Measurements from ENCODE around the gene FOXO6. TPM values are rescaled to one million over a fixed set of nuclear protein-coding genes. Genes with fewer than 3 reads are reported as not detected.

FOXO6 gene
- total and polyA plus RNA-seq, 10 of the 15 experiments (the other 5 are each of a cell fraction or from before 2014, with no cell fraction given) = 0.37 TPM; not detected in 9

DNA sequence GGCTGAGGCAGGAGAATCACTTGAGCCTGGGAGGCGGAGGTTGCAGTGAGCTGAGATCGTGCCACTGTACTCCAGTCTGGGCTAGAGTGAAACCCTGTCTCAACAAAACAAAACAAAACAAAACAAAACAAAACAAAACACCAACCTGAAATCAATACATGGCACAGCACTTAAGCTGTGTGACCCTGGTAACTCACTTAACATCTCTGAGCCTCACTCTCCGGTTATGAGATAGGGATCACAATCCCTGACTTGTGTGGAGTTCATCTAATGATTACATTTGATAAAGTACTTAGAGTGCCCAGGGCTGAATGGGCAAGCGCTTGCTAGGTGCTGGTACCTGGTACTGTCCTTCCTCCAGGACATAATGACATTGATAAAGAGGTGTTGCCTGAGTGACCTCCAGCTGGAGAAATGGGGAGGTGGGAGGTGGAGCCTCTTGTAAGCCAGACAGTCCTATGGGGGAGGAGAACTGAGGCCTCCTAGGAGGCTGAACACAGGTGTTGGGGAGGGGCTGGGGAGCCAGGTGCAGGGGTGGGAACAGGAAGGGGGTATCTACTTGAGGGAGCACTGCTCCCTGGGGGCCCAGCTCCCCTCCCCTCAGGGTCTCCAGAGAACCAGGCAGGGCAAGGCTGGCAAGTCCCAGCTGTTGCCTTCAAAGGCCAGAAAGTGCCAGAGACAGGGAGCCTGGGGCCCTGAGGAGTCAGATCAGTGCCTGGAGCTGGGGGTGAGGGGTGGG is 17.9 kb downstream of the FOXO6 start (continued):
- TF ChIP-seq ETV6 (conservative IDR thresholded peaks at IDR 0.05 in 1 of 2, IDR thresholded peaks at IDR 0.05 in 1 of 2; ENCODE audit: borderline replicate concordance in 1 of 2, low read depth in 1 of 2) = no peak

DNA sequence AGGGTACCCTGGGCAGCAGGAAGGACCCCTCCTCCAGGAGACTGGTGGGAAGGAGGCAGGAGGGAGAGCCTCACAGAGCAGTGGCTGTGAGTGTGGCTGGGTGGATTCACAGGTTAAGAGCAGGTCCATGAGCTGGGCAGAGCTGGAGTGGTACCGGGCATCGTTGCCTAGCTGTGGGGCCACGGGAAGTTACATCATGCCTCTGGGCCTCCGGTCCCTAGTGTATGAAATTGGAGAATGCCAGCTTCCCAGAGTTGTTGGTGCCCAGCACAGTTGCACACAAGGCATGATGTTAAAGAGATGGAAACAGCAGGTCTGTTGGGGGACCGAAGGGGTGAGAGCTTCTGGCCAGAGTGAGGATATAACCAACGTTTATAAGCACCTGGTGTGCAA is 18.5 kb downstream of the FOXO6 start:
- ChIA-PET RAD21 (ENCODE audit: unreplicated experiment) (interaction anchor here (1.6 kb wide), 1 partner anchor 16 kb away, joined by 4 read pairs; no protein-coding TSS in a partner anchor), POLR2A (interaction anchor here (0.8 to 1.5 kb wide), 2 partner anchors 9 to 11 kb away, joined by 3 to 4 read pairs; no protein-coding TSS in a partner anchor), CTCF (interaction anchor here (0.8 kb wide), 1 partner anchor 129 kb away, joined by 3 read pairs; no protein-coding TSS in a partner anchor), SMC1A (ENCODE audit: uncharacterized antibody, unreplicated experiment) (interaction anchor here (1.7 to 1.9 kb wide), 2 partner anchors 35 to 57 kb away, joined by 5 to 6 read pairs; no protein-coding TSS in a partner anchor)
- no peaks in the 10 kb centered on the region for H3K4me1 ChIP-seq (ENCODE audit: control insufficient read depth, insufficient read depth, low read length)
- intact Hi-C loops (cut with micrococcal nuclease; ENCODE audit: unreplicated experiment) (no loop called here), in situ Hi-C loops (cut with MboI) (no loop called here)
- 17% methylated on average over 6 of the region's 6 CpGs for WGBS (ENCODE audit: insufficient coverage, insufficient replicate concordance, low lambda C conversion rate, missing lambda C conversion rate)
- no peak for FAIRE-seq
- no peak for TF ChIP-seq SRF (IDR thresholded peaks at IDR 0.05; ENCODE audit: low read depth in 2 of 2, low read length in 2 of 2)
- no peak for TF ChIP-seq HCFC1 (IDR thresholded peaks at IDR 0.05; ENCODE audit: low read length)
- no peak for TF ChIP-seq ZNF24 (IDR thresholded peaks at IDR 0.05)
- H3K4me3 ChIP-seq = no peak overlapping the region
- H4K20me1 ChIP-seq (ENCODE audit: control insufficient read depth, insufficient read depth) = no peaks in the 10 kb centered on the region
- no peaks in the 10 kb centered on the region for H3K9me3 ChIP-seq (replicated peaks; ENCODE audit: control insufficient read depth, insufficient read depth, low read length)
- BruUV-seq (replicated peaks) = no TSS peak
- no peak for ATAC-seq
- no peaks in the 10 kb centered on the region for H3K79me2 ChIP-seq (ENCODE audit: control insufficient read depth, insufficient read depth, low read length)
- peaks cover 13 to 28% of the 10 kb centered on the region in 2 experiments for H3K27me3 ChIP-seq (replicated peaks in 1 of 2; ENCODE audit: control insufficient read depth in 2 of 2, insufficient read depth in 2 of 2, low read length in 1 of 2)
- DNase-seq (ENCODE audit: low read depth, low spot score) = no peak
- no peak overlapping the region for H3K9ac ChIP-seq (ENCODE audit: control insufficient read depth, insufficient read depth, low read length)
- H3K36me3 ChIP-seq (ENCODE audit: control insufficient read depth in 2 of 2, insufficient read depth in 2 of 2, low read length in 1 of 2) = no peaks in the 10 kb centered on the region
- H3K4me2 ChIP-seq (ENCODE audit: control insufficient read depth, insufficient read depth) = no peak overlapping the region
- H2AFZ ChIP-seq (ENCODE audit: control insufficient read depth, low read depth, low read length) = no peak overlapping the region
- no peak overlapping the region for H3K27ac ChIP-seq (ENCODE audit: control insufficient read depth, insufficient read depth)
